Esophagus squamous epithelium (tissue), 4 donors: ENCODE measurements around the gene MAN1C1.

Experiments
- CTCF ChIP-seq, 6 experiments: fragments of 450-650 bp in 4 of 6; fragments of 200-600 bp in 2 of 6; sonication (generic) in 2 of 6; IDR thresholded peaks; one replicate each; pipeline ENCODE4 v1.5.1; 2016 to 2019; ENCODE audit warnings: antibody characterized with exemption in 6 of 6, mild to moderate bottlenecking in 4 of 6, moderate library complexity in 4 of 6
- POLR2A ChIP-seq, 4 donors: fragments of 450-650 bp; IDR thresholded peaks; one replicate each; pipeline ENCODE4 v1.6.1; 2017; ENCODE audit warnings: antibody characterized with exemption in 4 of 4, mild to moderate bottlenecking in 4 of 4, moderate library complexity in 3 of 4

GRCh38 chr1:25769625-25770383, 153.2 kb downstream of the MAN1C1 start:
- no peak for TF ChIP-seq CTCF (IDR thresholded peaks at IDR 0.05)
- TF ChIP-seq POLR2A (IDR thresholded peaks at IDR 0.05), result no peak
